ENCODE results near the gene EEFSEC. TPM values are rescaled to one million over a fixed set of nuclear protein-coding genes. Genes with fewer than 3 reads are reported as not detected.

Gene EEFSEC
- total and polyA plus RNA-seq, 2 of the 8 experiments (the other 6 are each of a cell fraction or from before 2014, with no cell fraction given): 13.1 to 19.8 TPM

DNA sequence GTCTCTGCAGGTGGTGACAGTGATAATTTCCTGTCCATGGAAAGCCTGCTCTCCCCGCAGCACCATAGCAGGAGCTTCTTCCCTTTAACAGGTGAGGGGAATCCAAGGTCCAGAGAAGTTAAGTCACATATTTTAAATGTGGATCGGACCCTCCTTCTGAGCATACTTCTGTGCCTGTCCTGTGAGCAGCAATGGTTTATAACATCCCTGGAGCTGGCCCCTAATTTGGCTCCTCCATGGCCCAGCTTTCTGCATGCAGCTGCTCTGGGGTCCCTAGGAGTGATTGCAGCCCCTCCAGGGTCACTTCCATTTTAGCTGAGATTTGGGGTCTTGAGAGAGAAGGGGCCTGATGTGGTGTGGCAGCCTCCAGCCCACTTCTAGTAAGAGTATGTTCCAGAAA is 127.8 kb downstream of the EEFSEC start:
- Histone ChIP-seq H2BK120ac (replicated peaks; ENCODE audit: low read depth, low read length) (peak overlapping the region; percentile 5), H3K23ac (ENCODE audit: insufficient read length) (no peak overlapping the region), H3K36me3 (ENCODE audit: control insufficient read depth in 2 of 4, insufficient read depth in 4 of 4, low read length in 3 of 4) (no peaks in the 10 kb centered on the region), H3K79me1 (ENCODE audit: low read depth, low read length) (no peaks in the 10 kb centered on the region), H3K23me2 (ENCODE audit: low read depth, low read length) (no peaks in the 10 kb centered on the region), H3K4me3 (ENCODE audit: extremely low read depth in 1 of 4, insufficient read depth in 2 of 4, low read depth in 3 of 4, low read length in 4 of 4) (peak overlapping the region in 1 of 4 experiments; percentile 25; a peak in 3 of 8 replicates), H2BK5ac (ENCODE audit: low read depth, low read length) (0 out of 2 replicates have a peak overlapping the region, but pooled peaks have one; percentile 94), H2AFZ (ENCODE audit: low read length) (no peak overlapping the region), H4K8ac (ENCODE audit: extremely low read depth, insufficient read depth, low read length) (no peak overlapping the region), H3K56ac (replicated peaks; ENCODE audit: insufficient read length, low read depth, low read length) (no peak overlapping the region), H4K20me1 (replicated peaks in 1 of 2; ENCODE audit: control insufficient read depth in 1 of 2, insufficient read depth in 2 of 2, low read length in 2 of 2) (no peaks in the 10 kb centered on the region), H2AK5ac (ENCODE audit: low read depth, low read length) (no peak overlapping the region), H3K9ac (replicated peaks in 1 of 4; ENCODE audit: extremely low read depth in 1 of 4, low read depth in 3 of 4, low read length in 3 of 4) (no peak overlapping the region), H2BK15ac (ENCODE audit: low read length) (no peak overlapping the region), H2BK20ac (ENCODE audit: low read length) (peak overlapping the region; percentile 91; the same call in 1 of the 2 replicates), H3K9me3 (ENCODE audit: insufficient read depth in 2 of 2, low read depth in 1 of 2, low read length in 1 of 2) (no peaks in the 10 kb centered on the region), H3K4me2 (ENCODE audit: insufficient read depth in 1 of 2, low read depth in 2 of 2, low read length in 2 of 2) (peak overlapping the region; percentile 55 to 62), H3K4me1 (replicated peaks in 1 of 4; ENCODE audit: control insufficient read depth in 3 of 4, insufficient read depth in 4 of 4, low read length in 3 of 4) (peaks cover 31 to 66% (median 40%) of the 10 kb centered on the region in 4 experiments), H3K18ac (ENCODE audit: extremely low read depth, low read length) (peak overlapping the region; percentile 26; the same call in 1 of the 2 replicates), H3K27ac (ENCODE audit: low read depth, low read length) (no peak overlapping the region), H3K4ac (replicated peaks; ENCODE audit: insufficient read length, low read depth, low read length) (peak overlapping the region; percentile 24), H4K5ac (ENCODE audit: insufficient read length, low read depth, low read length) (peak overlapping the region; percentile 4), H3K14ac (ENCODE audit: insufficient read length) (no peak overlapping the region), H3K79me2 (ENCODE audit: control insufficient read depth in 1 of 2, insufficient read depth in 2 of 2, low read length in 2 of 2) (no peaks in the 10 kb centered on the region), H3K27me3 (replicated peaks in 1 of 4; ENCODE audit: control insufficient read depth in 3 of 4, extremely low read depth in 1 of 4, insufficient read depth in 3 of 4, low read length in 3 of 4) (peaks cover 0 to 12% (median 7%) of the 10 kb centered on the region in 4 experiments; a peak in 3 of 7 replicates), H4K91ac (replicated peaks; ENCODE audit: insufficient read length, low read length) (peak overlapping the region; percentile 58), H2BK12ac (ENCODE audit: low read depth, low read length) (peak overlapping the region; percentile 94; the same call in 1 of the 2 replicates)
- DNase-seq (ENCODE audit: low read depth in 1 of 2, low spot score in 2 of 2): no peak
- 38% methylated on average over 2 of the region's 2 CpGs; no CpG with 5 or more reads in 1 of the 2 experiments for WGBS, 2 experiments (ENCODE audit: extremely low coverage in 1 of 2, insufficient coverage in 1 of 2, insufficient read length in 1 of 2, insufficient replicate concordance in 2 of 2, low coverage in 1 of 2, low lambda C conversion rate in 2 of 2, missing lambda C conversion rate in 1 of 2)
- POLR2A ChIA-PET (ENCODE audit: partially characterized antibody): interaction anchor here (1.2 kb wide), 1 partner anchor 8 kb away, joined by 3 read pairs; no protein-coding TSS in a partner anchor
- no peak for FAIRE-seq
- CTCF ChIA-PET (ENCODE audit: partially characterized antibody): interaction anchor here (1.0 to 3.5 kb wide), 6 partner anchors 10 to 292 kb away, joined by 3 to 17 read pairs (median 6); no protein-coding TSS in a partner anchor
- TF ChIP-seq YY1 (IDR thresholded peaks at IDR 0.05; ENCODE audit: low read depth, low read length): no peak
- TF ChIP-seq, protein P1, sequence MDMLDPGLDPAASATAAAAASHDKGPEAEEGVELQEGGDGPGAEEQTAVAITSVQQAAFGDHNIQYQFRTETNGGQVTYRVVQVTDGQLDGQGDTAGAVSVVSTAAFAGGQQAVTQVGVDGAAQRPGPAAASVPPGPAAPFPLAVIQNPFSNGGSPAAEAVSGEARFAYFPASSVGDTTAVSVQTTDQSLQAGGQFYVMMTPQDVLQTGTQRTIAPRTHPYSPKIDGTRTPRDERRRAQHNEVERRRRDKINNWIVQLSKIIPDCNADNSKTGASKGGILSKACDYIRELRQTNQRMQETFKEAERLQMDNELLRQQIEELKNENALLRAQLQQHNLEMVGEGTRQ (IDR thresholded peaks at IDR 0.05; ENCODE audit: low read length): no peak
- no peak for TF ChIP-seq CHD2 (IDR thresholded peaks at IDR 0.05; ENCODE audit: low read length)
- no peak for TF ChIP-seq CBX8 (IDR thresholded peaks at IDR 0.05; ENCODE audit: borderline replicate concordance, low read depth, low read length)
- TF ChIP-seq HDAC6 (IDR thresholded peaks at IDR 0.05; ENCODE audit: low read depth, low read length): no peak
- TF ChIP-seq SIX5 (IDR thresholded peaks at IDR 0.05; ENCODE audit: low read depth, low read length): no peak
- no peak for TF ChIP-seq JUND (IDR thresholded peaks at IDR 0.05; ENCODE audit: low read length)
- no peak for TF ChIP-seq KDM4A (IDR thresholded peaks at IDR 0.05; ENCODE audit: low read depth, low read length, severe bottlenecking)
- TF ChIP-seq RBBP5 (IDR thresholded peaks at IDR 0.05; ENCODE audit: borderline replicate concordance, low read depth, low read length): no peak
- no peak for TF ChIP-seq POLR2A (IDR thresholded peaks at IDR 0.05; ENCODE audit: control extremely low read depth in 1 of 2, low read depth in 2 of 2, low read length in 2 of 2)
- TF ChIP-seq CBX5 (IDR thresholded peaks at IDR 0.05; ENCODE audit: low read depth, low read length): no peak
- TF ChIP-seq RAD21 (IDR thresholded peaks at IDR 0.05 in 1 of 2, conservative IDR thresholded peaks at IDR 0.05 in 1 of 2; ENCODE audit: low read depth in 2 of 2, low read length in 2 of 2): no peak
